GM19025 (cell line): ENCODE measurements around the gene APOBEC4.
"Not testable (repeated sequence)": the region's sequence is repeated elsewhere in the genome, so short reads cannot be mapped to it uniquely, and the experiment has no call there.

ENCODE experiments used
- ATAC-seq: cut with Tn5 transposase; IDR thresholded peaks from one replicate; pipeline ENCODE4 v1.9.1; 2021; ENCODE audit warnings: mild to moderate bottlenecking, low read depth, moderate library complexity; ENCODE audit not compliant: unreplicated experiment

The APOBEC4 gene, protein sequence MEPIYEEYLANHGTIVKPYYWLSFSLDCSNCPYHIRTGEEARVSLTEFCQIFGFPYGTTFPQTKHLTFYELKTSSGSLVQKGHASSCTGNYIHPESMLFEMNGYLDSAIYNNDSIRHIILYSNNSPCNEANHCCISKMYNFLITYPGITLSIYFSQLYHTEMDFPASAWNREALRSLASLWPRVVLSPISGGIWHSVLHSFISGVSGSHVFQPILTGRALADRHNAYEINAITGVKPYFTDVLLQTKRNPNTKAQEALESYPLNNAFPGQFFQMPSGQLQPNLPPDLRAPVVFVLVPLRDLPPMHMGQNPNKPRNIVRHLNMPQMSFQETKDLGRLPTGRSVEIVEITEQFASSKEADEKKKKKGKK

DNA sequence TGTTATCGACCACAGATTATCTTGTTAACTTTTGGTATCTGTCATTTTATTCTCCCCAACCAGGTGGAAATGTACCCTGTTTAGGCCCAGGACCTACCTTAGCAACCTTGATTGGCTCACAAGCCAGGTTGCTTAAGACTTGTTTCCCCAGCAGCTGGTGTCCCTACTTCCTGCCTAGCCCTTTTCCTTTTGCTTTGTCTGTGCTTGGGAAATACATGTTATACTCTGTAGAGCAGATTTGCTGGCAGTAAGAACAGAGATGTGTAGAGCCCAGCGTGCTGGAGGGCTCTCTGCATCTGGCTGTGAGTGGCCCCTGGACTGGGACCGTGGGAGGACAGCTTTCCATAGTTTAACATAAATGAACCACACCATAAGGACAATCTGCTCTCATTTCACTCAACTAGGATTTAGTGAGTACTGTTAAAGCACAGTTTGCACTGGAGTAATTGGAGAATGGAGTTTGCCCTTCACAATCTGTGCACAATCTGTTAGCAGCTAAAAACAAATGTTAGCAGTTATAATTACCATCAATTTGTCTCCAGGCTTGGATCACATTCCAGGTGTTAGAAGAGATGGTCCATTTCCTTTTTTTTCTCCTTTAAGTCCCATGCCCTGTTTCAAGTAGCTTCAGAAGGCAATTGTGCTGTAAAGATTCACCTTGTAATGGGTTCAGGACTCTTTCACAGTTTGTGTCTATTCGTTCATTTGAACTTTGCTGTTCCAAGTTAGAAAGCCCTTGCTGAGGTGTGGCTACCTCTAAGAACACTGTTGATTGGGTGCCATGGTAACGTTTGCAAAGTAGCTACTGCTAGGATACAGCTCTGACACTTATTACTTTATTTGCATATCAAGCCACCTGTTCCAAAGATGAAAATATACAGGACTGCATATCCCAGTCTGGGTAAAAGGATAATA is at the start of gene APOBEC4:
Gene APOBEC4 (minus strand): TSS at position 770 of the 915 bp plus-strand sequence. CDS start 4,535 bp downstream, outside the sequence.
- ATAC-seq = peak; percentile 21

DNA sequence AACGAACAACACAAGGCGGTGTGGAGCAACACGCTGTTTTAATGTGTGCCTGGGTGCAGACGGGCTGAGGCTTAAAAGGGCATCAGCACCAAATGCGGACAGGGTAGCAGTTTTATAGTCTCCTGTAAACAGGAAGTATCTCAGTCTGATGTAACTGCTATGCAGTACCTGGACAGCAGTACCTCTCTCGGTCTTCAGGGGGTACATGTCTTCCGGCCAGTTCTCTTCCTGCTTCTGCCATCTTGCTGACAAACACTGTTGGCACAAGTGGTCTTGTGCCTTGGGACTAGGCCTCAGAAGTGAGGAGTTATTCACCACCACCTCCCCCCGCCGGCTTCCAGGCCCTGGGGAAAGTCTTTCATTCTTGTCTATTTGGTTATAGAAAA is 49.7 kb upstream of the APOBEC4 start:
- no peak for ATAC-seq

DNA sequence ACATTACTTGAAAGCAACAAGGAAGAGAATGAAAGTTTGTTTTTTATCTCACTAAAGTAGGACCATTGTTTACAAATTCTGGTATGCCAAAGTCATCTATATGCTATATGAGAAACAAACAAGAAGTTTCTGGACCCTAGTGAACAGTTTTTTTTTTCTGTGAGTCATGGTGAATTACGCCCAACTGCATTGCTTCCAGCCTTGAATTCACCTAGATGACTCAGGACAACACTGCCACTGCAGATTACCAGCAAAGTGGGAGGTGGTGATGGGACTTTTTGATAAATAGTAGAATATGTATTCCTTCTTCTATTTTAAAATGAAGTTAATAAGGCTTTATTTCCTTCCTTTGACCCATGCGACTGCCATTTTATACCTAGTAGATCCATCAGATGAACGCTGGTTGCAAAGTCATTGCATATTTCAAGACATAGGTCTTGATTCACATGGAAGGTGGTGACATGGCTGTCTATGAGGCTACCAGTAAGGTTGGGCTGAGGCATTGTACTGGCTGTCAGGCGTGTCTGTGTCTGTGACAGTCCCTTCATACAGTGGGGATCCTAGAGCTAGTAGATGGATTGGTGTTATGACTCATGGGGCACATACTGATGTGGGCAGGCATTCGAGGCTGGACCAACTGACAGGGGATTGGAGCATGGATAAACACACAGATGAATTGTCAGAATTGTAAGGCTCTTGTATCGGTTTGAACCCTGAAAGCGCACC is 49.1 kb upstream of the APOBEC4 start:
- no peak for ATAC-seq

DNA sequence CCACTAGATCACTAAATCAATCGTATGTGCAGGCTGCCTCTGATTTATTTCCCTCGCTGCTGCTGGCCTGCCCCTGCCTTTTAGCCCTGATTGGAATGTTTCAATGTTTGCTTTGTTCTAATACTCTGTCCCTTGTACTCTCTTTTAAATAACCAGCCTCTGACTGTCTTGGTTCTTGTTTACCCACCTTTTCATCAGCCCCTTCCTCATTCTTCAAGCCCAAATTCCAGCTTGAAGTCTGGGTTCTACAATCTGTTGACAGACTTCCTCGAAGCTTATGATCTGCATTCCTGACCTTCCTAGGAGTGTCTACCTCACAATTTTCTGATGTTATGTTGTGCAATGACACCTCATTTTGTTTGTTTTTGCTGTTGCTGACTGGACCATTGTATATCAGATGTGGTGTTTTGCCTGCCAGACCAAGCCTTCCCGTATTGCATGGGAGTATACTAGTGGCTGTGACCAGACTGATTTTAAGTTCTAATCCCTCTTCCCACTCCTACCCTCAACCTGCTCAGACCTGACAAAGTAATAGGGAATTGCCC is 46.6 kb upstream of the APOBEC4 start:
- ATAC-seq = no peak

GRCh38 chr1:183697814-183698590 is 44.9 kb upstream of the APOBEC4 start:
- no peak for ATAC-seq

DNA sequence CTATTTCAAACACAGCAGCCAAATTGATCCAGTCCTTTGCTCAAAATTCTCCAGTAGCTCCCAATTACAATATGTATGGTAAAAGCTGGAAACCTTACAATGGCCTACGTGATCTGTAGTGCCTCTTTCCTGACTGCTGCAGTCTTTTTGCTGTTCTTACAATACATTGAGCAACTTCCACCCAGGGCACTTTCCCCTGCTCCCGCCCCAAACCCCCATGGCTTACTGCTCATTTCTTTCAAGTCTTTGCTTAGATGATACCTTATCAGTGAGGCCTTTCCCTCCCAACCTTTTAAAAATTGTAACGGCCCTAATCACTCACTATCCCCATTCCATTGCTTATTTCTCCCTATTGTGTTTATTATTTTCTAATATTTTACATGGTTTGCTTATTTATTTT is 43.9 kb upstream of the APOBEC4 start:
- ATAC-seq = no peak

DNA sequence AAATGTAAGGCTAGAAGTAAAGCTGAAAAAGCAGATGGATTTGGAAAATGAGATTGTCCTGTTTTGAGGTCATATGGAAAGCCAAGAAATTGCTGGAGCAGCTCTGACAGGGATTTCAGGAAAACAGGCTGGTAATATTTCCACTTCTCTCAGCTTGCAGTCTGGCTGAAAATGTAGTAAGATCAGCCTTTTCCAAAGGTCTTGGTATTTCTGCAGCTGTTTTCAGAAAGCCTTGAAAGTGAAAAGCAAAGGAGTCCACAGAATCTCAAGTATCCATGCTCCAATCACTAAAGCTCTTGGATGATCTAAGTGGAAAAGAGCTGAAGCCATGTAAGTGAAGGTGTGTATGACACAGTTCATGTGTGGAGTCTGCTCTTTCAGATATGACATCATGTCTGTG is 41.6 kb upstream of the APOBEC4 start:
- no peak for ATAC-seq

GRCh38 chr1:183694066-183694465 is 41.0 kb upstream of the APOBEC4 start:
- no peak for ATAC-seq

DNA sequence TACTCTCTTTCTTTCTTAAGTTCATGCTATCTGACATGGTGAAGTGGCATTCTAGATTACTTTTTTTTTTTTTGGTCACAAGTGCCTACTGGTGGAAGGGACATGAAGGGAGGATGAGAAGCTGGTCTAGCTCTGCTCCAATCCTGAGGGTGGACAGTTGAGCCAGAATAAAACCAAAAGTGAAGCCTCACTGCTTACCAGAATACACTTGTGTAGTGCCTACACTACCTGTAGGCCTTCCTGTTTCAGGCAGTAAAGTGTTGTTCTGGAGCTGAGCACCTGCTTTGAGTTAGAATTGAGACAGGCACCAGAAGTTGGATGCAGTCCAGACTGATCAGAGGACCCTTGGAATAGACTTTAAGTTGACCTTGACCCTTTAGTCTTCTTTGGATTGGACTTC is 40.4 kb upstream of the APOBEC4 start:
- no peak for ATAC-seq

- peak; percentile 77 for ATAC-seq
Measured at GRCh38 chr1:183689762-183690204, 36.7 kb upstream of the APOBEC4 start.

GRCh38 chr1:183688341-183689060 is 35.4 kb upstream of the APOBEC4 start:
- ATAC-seq = no peak

DNA sequence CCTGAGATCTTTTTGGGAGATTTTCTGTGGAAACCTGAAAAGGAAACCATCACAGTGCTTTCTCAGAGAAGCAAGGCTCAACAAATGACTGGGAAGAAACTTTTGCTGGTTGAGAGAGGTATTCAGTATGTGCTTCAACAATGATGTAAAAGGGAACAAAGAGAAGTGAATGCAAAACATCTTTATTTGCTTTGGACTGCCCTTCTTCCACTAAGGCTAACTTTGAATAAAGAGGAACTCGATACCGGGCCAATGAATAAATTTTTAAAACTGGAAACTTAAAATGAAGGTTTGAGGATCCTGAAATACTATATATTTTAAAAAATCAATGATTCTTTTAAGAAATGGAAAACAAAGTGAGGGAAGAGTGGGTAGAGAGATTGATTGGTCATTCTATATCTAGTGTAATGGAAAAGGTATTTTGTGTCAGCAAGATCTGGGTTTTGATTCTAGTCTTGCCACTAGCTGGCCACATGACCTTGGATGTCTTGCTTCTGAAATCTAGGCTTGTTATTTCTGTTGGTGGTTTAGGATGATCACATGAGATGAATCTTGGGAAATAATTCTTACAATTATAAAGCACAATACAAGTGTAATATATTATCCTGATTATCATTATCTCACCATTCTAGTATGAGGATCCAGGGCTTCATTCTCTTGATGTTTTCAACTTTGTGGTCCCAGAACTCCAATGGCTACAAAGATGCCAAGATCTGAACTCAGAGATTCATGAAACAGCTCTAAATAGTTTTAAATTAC is 34.6 kb upstream of the APOBEC4 start:
- no peak for ATAC-seq

GRCh38 chr1:183686229-183686628 is 33.1 kb upstream of the APOBEC4 start:
- ATAC-seq = no peak

GRCh38 chr1:183685112-183685713 is 32.1 kb upstream of the APOBEC4 start:
- no peak for ATAC-seq

DNA sequence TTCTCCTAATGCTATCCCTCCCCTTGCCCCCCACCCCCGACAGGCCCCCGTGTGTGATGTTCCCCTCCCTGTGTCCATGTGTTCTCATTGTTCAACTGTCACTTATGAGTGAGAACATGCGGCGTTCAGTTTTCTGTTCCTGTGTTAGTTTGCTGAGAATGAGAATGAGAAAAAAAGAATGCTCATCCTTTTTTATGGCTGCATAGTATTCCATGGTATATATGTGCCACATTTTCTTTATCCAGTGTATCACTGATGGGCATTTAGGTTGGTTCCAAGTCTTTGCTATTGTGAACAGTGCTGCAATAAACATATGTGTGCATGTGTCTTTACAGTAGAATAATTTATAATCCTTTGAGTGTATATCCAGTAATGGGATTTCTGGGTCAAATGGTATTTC is 26.2 kb upstream of the APOBEC4 start:
- ATAC-seq = not testable (repeated sequence)

DNA sequence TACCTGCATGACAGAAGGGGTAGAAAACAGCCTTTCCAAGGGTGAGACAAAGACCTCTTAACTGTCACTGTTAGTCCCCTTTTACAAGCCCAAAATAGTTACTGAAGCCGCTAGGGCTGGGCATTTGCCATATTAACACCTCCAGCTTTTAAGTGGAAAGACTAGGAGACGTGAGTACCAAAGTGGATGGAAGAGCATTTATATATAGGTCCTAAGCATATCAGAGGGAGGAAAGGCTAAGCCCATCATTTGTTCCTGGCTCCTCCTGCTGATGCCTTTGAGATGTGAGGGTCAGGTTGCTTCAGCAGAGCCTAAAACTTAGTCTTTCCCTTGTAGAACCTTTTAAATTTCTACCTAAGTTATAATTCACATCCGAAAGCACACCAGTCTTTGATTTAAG is 25.7 kb upstream of the APOBEC4 start:
- no peak for ATAC-seq

- ATAC-seq = no peak
Measured at GRCh38 chr1:183676586-183677189, 23.6 kb upstream of the APOBEC4 start.
